Astrocyte of the cerebellum (primary cell): ENCODE data around the gene FBXO27.

Experiments used
- DNase-seq: peaks from one replicate; pipeline ENCODE4 v3.0.0-alpha.2; 2011; ENCODE audit warnings: low read depth
- H3K4me3 ChIP-seq: 2 replicates; pipeline ENCODE4 v1.5.1; 2011; ENCODE audit warnings: mild to moderate bottlenecking, low read depth, low read length, moderate library complexity
- in situ Hi-C: cut with HindIII; loops from 2 replicates; pipeline ENCODE4 v1.10.0; 2017; ENCODE audit warnings: low sequenced_read_pairs
- TF ChIP-seq, protein P1 (sequence below): IDR thresholded peaks from 2 replicates; pipeline ENCODE4 v1.5.1; 2012; ENCODE audit warnings: low read length, low read depth, moderate library complexity, mild to moderate bottlenecking; ENCODE audit errors: missing control alignments

The FBXO27 gene

DNA sequence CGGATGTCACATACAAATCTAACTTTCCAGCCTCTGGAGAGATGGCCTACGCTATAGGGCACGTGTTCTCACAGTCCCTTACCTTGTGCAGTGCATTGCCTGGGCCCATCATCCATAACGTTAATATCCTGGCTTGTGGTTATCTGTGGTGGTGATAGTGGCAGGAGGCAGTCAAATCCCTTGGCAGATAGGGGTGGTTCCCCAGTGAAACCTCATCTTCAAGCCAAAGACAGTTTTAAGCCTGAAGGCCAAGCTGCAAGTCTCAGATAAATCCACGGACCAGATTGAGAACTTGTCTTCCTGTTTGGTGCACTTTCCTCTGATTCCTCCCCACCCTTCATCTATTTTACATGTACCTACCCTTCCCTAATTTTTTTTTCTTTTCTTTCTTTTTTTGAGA, 52.5 kb downstream of the FBXO27 start:
- TF ChIP-seq, protein P1, sequence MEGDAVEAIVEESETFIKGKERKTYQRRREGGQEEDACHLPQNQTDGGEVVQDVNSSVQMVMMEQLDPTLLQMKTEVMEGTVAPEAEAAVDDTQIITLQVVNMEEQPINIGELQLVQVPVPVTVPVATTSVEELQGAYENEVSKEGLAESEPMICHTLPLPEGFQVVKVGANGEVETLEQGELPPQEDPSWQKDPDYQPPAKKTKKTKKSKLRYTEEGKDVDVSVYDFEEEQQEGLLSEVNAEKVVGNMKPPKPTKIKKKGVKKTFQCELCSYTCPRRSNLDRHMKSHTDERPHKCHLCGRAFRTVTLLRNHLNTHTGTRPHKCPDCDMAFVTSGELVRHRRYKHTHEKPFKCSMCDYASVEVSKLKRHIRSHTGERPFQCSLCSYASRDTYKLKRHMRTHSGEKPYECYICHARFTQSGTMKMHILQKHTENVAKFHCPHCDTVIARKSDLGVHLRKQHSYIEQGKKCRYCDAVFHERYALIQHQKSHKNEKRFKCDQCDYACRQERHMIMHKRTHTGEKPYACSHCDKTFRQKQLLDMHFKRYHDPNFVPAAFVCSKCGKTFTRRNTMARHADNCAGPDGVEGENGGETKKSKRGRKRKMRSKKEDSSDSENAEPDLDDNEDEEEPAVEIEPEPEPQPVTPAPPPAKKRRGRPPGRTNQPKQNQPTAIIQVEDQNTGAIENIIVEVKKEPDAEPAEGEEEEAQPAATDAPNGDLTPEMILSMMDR, result no peak
- H3K4me3 ChIP-seq, result no peak overlapping the region
- DNase-seq, result no peak
- in situ Hi-C loops, result no loop called here

DNA sequence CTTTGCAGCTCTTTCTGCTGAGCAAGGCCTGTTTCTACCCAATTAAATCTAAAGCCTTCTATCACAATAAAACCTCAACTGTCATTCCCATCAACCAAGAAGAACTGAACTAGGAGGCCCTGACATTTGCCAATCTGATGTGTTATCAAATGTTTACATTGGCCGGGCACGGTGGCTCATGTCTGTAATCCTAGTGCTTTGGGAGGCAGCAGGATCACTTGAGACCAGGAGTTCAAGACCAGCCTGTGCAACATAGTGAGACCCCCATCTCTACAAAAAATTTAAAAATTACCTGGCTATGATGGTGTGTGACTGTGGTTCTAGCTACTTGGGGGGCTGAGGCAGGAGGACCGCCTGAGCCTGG, 54.0 kb downstream of the FBXO27 start:
- no peak overlapping the region for H3K4me3 ChIP-seq
- TF ChIP-seq, protein P1, result no peak
- no peak for DNase-seq
- in situ Hi-C loops, result no loop called here

DNA sequence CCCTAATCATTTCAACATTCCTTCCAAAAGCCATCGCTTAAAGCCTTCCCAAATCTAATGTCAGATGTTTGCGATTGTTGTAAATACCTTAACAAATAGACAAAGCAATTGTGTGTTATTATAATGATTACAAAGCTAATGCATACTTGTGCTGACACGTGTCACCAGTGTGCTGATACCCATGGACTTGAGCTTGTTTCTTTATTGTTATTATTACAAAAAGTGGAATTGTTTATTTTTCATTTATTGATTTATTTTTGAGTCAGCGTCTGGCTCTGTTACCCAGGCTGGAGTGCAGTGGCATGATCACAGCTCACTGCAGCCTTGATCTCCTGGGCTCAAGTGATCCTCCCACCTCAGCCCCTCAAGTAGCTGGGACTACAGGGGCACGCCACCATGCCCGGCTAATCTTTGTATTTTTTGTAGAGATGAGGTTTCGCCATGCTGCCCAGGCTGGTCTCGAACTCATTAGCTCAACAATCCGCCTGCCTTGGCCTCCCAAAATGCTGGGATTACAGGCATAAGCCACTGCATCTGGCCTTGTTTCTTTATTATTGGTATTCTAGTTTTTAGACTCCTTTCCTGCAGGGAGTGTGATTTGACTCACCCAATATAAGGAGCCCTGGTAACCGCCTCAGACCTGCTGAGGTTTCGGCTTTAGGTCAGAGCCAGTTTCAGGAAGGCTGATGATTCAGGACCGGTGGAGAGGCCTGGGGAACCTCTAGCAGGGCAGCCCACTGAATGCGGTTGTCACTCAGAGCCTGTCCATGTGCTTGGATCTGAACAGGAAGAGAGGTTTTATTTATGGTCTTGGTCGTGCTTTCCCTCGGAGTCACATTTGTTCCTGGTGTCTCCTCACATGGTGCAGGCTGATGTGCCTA, 54.7 kb downstream of the FBXO27 start:
- TF ChIP-seq, protein P1, result no peak
- in situ Hi-C loops, result no loop called here
- no peak overlapping the region for H3K4me3 ChIP-seq
- DNase-seq, result no peak

DNA sequence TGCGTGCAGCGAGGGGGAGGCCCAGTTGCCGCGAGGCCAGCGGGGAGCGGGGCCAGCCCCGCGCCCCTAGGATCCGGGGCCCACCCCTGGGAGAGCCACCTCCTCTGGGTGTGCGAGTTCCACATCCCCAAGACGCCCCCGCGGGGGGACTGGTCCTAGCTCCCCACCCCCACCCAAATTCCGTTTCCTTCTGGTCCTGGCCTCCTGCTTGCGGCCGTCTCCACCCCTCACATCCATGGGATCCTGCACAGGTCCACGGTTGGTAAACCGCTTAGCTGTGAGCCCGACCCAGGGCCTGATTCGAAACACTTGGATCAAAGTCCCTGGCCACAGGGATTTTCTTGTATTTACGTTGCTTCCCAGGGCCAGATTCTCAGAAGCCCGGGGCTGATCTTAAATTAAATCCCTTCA, 56.5 kb downstream of the FBXO27 start:
- TF ChIP-seq, protein P1, result no peak
- DNase-seq, result no peak
- in situ Hi-C loops, result no loop called here
- peak overlapping the region; percentile 76 for H3K4me3 ChIP-seq

DNA sequence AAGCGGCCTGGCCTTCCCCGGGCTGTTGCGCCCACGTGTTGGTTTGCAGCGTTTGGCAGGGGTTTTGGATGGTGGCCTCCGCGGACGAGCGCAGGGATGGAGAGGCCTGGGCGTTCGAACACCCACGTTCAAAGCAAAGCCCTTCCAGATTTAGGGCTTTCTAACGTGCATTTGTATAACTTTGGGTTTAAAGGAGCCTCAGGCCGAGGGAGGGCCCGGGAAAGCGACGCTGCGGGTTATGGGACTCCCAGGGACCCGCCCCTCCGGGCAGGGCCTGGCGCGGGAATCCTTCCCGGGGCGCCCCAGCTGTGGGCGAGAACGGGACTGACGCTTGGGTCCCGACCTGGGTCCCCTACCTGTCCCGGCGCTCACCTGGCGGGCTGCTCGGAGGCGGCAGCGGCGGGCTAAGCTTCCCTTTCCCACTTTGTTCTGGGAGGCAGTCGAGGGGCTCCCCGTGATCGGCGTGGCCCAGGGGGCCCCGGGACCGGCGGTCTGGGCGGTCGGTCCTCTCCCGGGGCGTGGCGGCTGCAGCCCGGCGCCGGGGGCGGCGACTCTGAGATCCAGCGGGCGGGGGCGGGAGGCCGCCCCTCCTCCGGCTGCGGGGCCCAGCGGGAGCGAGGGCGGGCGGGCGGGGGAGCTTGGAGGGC, 57.0 kb downstream of the FBXO27 start, which contains the start of gene FBXO17:
Gene FBXO17 (minus strand): TSS at position 529 of the 647 bp plus-strand sequence. CDS start 25,423 bp downstream, outside the sequence.
- peak within 1 kb of the TSS; percentile 76 for H3K4me3 ChIP-seq
- in situ Hi-C loops, result no loop called here
- DNase-seq, result no peak
- TF ChIP-seq, protein P1, result no peak

DNA sequence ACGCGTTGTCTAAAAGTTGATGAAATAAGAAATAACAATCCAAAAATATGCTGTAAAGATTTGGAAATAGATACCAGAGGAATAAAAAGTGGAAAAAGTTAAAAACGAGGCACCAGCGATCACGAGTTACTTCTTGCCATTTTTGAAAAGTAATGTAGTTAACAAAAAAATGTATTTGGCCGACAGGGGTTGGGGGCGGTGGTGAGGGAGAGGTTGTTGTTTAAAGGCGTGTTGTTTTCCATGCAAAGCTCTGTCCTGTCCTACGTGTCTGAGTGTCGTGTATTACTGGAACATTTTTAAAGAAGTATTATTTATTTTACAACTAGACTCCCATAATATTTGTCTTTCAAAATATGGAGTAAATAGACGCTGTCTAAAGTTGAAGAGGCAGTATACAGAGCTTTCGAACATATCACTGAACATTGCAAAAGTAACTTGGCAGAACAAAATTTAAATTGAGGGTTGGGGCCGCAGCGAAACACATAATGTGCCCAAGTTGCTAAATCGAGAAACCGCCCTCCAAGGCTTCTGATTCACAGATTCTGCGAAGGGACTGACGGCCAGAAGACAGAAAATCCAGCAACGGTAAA, 57.6 kb downstream of the FBXO27 start:
- no peak for DNase-seq
- in situ Hi-C loops, result no loop called here

More for the DNA sequence above, 57.6 kb downstream of the FBXO27 start:
- TF ChIP-seq, protein P1, result no peak
- H3K4me3 ChIP-seq, result peak overlapping the region; percentile 76
